HepG2 (cell line): Measurements from ENCODE around the gene RALB. TPM values are rescaled to one million over a fixed set of nuclear protein-coding genes. Genes with fewer than 3 reads are reported as not detected.

Source experiments
- CREB1 ChIP-seq, 2 experiments: fragments of 450-650 bp in 1 of 2; IDR thresholded peaks; 2 replicates each; pipeline ENCODE4 v1.6.1; 2016 to 2017; ENCODE audit warnings: control low read depth in 1 of 2, mild to moderate bottlenecking in 1 of 2, missing compliant biosample characterization in 1 of 2, missing genetic modification characterization in 1 of 2
- ERF ChIP-seq: IDR thresholded peaks from 2 replicates; pipeline ENCODE4 v1.6.1; 2018; ENCODE audit warnings: missing biosample characterization, missing genetic modification reagents
- FOXA3 ChIP-seq: IDR thresholded peaks from 2 replicates; pipeline ENCODE4 v1.6.1; 2016; ENCODE audit warnings: missing genetic modification reagents, missing compliant biosample characterization
- HOXA5 ChIP-seq: sonication (generic); formaldehyde crosslinking; IDR thresholded peaks from 2 replicates; pipeline ENCODE4 v1.4.0; 2020; ENCODE audit warnings: missing genetic modification reagents
- MED13 ChIP-seq: sonication (generic); formaldehyde crosslinking; IDR thresholded peaks from 2 replicates; pipeline ENCODE4 v1.5.0; 2020; ENCODE audit warnings: missing genetic modification reagents
- MTA1 ChIP-seq: sonication (generic); formaldehyde crosslinking; IDR thresholded peaks from 2 replicates; pipeline ENCODE4 v1.4.0; 2020; ENCODE audit warnings: missing genetic modification reagents, mild to moderate bottlenecking, borderline replicate concordance
- NBN ChIP-seq: fragments of 450-650 bp; conservative IDR thresholded peaks from 2 replicates; pipeline ENCODE4 v1.6.1; 2017
- NR2F6 ChIP-seq, 2 experiments: IDR thresholded peaks; 2 replicates each; pipeline ENCODE4 v1.6.1; 2016; ENCODE audit warnings: antibody characterized with exemption in 1 of 2, mild to moderate bottlenecking in 1 of 2
- SALL2 ChIP-seq: sonication (generic); formaldehyde crosslinking; IDR thresholded peaks from 2 replicates; pipeline ENCODE4 v1.8.1; 2023; ENCODE audit warnings: mild to moderate bottlenecking, missing genetic modification reagents, inconsistent platforms
- SMAD3 ChIP-seq: sonication (generic); formaldehyde crosslinking; IDR thresholded peaks from 2 replicates; pipeline ENCODE4 v1.4.0; 2020; ENCODE audit warnings: missing genetic modification reagents
- SP5 ChIP-seq: IDR thresholded peaks from 2 replicates; pipeline ENCODE4 v1.6.1; 2016; ENCODE audit warnings: low read depth, borderline replicate concordance
- SPEN ChIP-seq: sonication (generic); formaldehyde crosslinking; IDR thresholded peaks from 2 replicates; pipeline ENCODE4 v1.5.1; 2020; ENCODE audit warnings: low read depth, mild to moderate bottlenecking, missing genetic modification reagents
- TCF7L2 ChIP-seq: IDR thresholded peaks from 2 replicates; pipeline ENCODE4 v1.6.1; 2011; ENCODE audit warnings: mild to moderate bottlenecking, low read depth, low read length, moderate library complexity
- ZBTB3 ChIP-seq: sonication (generic); formaldehyde crosslinking; IDR thresholded peaks from 2 replicates; pipeline ENCODE4 v1.4.0; 2020; ENCODE audit warnings: low read depth, mild to moderate bottlenecking, moderate library complexity, missing genetic modification reagents, borderline replicate concordance
- ZBTB7A ChIP-seq: sonication (generic); formaldehyde crosslinking; IDR thresholded peaks from 2 replicates; pipeline ENCODE4 v1.8.0; 2022; ENCODE audit warnings: mild to moderate bottlenecking, missing genetic modification reagents
- ZEB1 ChIP-seq: IDR thresholded peaks from 2 replicates; pipeline ENCODE4 v1.6.1; 2012; ENCODE audit warnings: mild to moderate bottlenecking, low read depth, inconsistent platforms; ENCODE audit not compliant: insufficient replicate concordance
- ZNF232 ChIP-seq: sonication (generic); formaldehyde crosslinking; IDR thresholded peaks from 2 replicates; pipeline ENCODE4 v1.4.0; 2020; ENCODE audit warnings: missing genetic modification reagents, borderline replicate concordance
- ZNF660 ChIP-seq: sonication (generic); formaldehyde crosslinking; IDR thresholded peaks from 2 replicates; pipeline ENCODE4 v1.5.1; 2020; ENCODE audit warnings: mild to moderate bottlenecking, low read depth, missing genetic modification reagents, borderline replicate concordance
- ZNF670 ChIP-seq: sonication (generic); formaldehyde crosslinking; IDR thresholded peaks from 2 replicates; pipeline ENCODE4 v1.8.0; 2022; ENCODE audit warnings: mild to moderate bottlenecking, missing genetic modification reagents, borderline replicate concordance
- ZNF672 ChIP-seq: sonication (generic); formaldehyde crosslinking; IDR thresholded peaks from 2 replicates; pipeline ENCODE4 v1.8.1; 2022; ENCODE audit warnings: missing genetic modification reagents
- ZNF75D ChIP-seq: sonication (generic); formaldehyde crosslinking; IDR thresholded peaks from 2 replicates; pipeline ENCODE4 v1.8.1; 2023; ENCODE audit warnings: missing genetic modification reagents, mild to moderate bottlenecking, borderline replicate concordance
- ZNF772 ChIP-seq: sonication (generic); formaldehyde crosslinking; IDR thresholded peaks from 2 replicates; pipeline ENCODE4 v1.5.0; 2020; ENCODE audit warnings: mild to moderate bottlenecking, missing genetic modification reagents
- ZSCAN25 ChIP-seq: sonication (generic); formaldehyde crosslinking; IDR thresholded peaks from 2 replicates; pipeline ENCODE4 v1.8.0; 2022; ENCODE audit warnings: mild to moderate bottlenecking, missing genetic modification reagents
- polyA plus RNA-seq, 8 experiments: library from polyadenylated mRNA; depleted of rRNA in 3 of 8; stranded (reverse) in 7 of 8; unstranded in 1 of 8; fragments of >200 nt; fragmentation: Illumina TruSeq in 4 of 8; extraction: Trizol in 4 of 8; gene quantifications; 2 replicates each; pipeline versions ENCODE4 v1.2.1 to v1.2.3, GENCODE V29; 2011 to 2016; ENCODE audit warnings: low read depth in 4 of 8, missing spikeins in 1 of 8, mixed read lengths in 1 of 8; ENCODE audit not compliant: insufficient read depth in 1 of 8
- total RNA-seq, 5 experiments: library from RNA; depleted of rRNA; stranded (reverse); fragments of >200 nt; fragmentation: Illumina TruSeq; extraction: Trizol; gene quantifications; 2 replicates each; pipeline ENCODE4 v1.2.3, GENCODE V29; 2016; ENCODE audit warnings: low read depth in 1 of 5
- TF ChIP-seq, protein P1 (sequence below): sonication (generic); formaldehyde crosslinking; IDR thresholded peaks from 2 replicates; pipeline ENCODE4 v1.4.0; 2020; ENCODE audit warnings: missing genetic modification reagents, borderline replicate concordance
- TF ChIP-seq, protein P2 (sequence below): sonication (generic); formaldehyde crosslinking; IDR thresholded peaks from 2 replicates; pipeline ENCODE4 v1.4.0; 2020; ENCODE audit warnings: missing genetic modification reagents, borderline replicate concordance
- TF ChIP-seq, protein P3 (sequence below): IDR thresholded peaks from 2 replicates; pipeline ENCODE4 v1.6.1; 2012; ENCODE audit warnings: inconsistent platforms

The RALB gene
- total and polyA plus RNA-seq, 2 of the 13 experiments (the other 11 are each of a cell fraction or from before 2014, with no cell fraction given), result 37.8 to 43.2 TPM

DNA sequence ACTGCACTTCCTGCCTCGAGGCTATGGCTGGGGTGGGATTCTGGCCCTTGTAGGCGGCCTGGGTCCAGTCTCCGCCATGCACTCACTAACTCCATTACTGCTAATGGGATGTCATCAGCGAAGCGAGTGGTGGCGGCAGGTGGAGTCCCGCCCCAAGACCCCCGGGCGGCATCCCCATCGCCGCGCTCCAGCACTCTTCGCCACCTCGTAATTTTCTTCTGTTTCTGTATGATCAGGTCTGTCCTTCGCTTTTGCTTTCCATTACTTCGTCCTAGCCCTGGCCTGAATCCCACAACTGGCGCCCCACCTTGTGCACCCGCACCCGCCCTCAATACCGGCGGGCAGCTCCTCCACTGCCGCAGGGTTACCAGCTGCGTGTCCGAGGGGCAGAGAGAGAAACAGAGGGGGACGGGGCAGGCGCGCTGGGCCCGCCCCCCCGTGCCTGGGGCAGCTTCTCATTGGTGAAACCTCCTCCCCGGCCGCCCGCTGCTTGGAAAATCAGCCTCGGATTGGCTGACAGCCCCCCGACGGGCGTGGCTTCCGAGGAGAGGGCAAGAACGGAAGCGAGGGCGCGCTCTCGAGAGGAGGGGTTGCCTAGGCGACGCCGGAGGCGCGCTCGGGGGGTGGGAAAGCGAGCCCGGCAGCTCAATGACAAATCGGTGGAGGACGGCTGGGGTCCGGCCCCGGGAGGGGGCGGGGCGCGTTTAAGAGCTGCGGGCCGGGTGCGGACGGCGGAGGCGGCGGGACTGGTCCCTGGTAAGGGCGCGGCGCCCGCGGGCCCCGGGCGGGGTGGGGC is at the start of gene RALB (continued):
- TF ChIP-seq, protein P1, sequence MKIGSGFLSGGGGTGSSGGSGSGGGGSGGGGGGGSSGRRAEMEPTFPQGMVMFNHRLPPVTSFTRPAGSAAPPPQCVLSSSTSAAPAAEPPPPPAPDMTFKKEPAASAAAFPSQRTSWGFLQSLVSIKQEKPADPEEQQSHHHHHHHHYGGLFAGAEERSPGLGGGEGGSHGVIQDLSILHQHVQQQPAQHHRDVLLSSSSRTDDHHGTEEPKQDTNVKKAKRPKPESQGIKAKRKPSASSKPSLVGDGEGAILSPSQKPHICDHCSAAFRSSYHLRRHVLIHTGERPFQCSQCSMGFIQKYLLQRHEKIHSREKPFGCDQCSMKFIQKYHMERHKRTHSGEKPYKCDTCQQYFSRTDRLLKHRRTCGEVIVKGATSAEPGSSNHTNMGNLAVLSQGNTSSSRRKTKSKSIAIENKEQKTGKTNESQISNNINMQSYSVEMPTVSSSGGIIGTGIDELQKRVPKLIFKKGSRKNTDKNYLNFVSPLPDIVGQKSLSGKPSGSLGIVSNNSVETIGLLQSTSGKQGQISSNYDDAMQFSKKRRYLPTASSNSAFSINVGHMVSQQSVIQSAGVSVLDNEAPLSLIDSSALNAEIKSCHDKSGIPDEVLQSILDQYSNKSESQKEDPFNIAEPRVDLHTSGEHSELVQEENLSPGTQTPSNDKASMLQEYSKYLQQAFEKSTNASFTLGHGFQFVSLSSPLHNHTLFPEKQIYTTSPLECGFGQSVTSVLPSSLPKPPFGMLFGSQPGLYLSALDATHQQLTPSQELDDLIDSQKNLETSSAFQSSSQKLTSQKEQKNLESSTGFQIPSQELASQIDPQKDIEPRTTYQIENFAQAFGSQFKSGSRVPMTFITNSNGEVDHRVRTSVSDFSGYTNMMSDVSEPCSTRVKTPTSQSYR, result peak; percentile 18; the same call in 1 of the 2 replicates
- TF ChIP-seq SPEN (CRISPR knock-in tag), result peak; percentile 51
- TF ChIP-seq ZBTB3 (CRISPR knock-in tag), result 0 out of 2 replicates have a peak, but pooled peaks have one; percentile 29
- peak; percentile 67 for TF ChIP-seq SALL2 (CRISPR knock-in tag)
- no peak for TF ChIP-seq MED13 (CRISPR knock-in tag)
- TF ChIP-seq SP5 (CRISPR knock-in tag), result peak; percentile 74
- TF ChIP-seq ZNF670 (CRISPR knock-in tag), result no peak
- TF ChIP-seq ZNF75D (CRISPR knock-in tag), result no peak
- TF ChIP-seq, protein P2, sequence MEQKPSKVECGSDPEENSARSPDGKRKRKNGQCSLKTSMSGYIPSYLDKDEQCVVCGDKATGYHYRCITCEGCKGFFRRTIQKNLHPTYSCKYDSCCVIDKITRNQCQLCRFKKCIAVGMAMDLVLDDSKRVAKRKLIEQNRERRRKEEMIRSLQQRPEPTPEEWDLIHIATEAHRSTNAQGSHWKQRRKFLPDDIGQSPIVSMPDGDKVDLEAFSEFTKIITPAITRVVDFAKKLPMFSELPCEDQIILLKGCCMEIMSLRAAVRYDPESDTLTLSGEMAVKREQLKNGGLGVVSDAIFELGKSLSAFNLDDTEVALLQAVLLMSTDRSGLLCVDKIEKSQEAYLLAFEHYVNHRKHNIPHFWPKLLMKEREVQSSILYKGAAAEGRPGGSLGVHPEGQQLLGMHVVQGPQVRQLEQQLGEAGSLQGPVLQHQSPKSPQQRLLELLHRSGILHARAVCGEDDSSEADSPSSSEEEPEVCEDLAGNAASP (CRISPR knock-in tag), result no peak
- no peak for TF ChIP-seq ZBTB7A
- no peak for TF ChIP-seq MTA1
- peak; percentile 47 for TF ChIP-seq CREB1 (IDR thresholded peaks at IDR 0.05)
- no peak; the same call in 1 of the 2 replicates for TF ChIP-seq CREB1 (CRISPR knock-in tag; IDR thresholded peaks at IDR 0.05)
- TF ChIP-seq ZNF672 (CRISPR knock-in tag), result no peak
- TF ChIP-seq SMAD3 (CRISPR knock-in tag), result no peak
- TF ChIP-seq NBN, result no peak
- TF ChIP-seq TCF7L2, result no peak
- TF ChIP-seq HOXA5, result no peak; the same call in 1 of the 2 replicates
- TF ChIP-seq ZNF660 (CRISPR knock-in tag), result no peak
- TF ChIP-seq, protein P3, sequence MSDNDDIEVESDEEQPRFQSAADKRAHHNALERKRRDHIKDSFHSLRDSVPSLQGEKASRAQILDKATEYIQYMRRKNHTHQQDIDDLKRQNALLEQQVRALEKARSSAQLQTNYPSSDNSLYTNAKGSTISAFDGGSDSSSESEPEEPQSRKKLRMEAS, result no peak; the same call in 1 of the 2 replicates
- TF ChIP-seq ZEB1, result no peak
- TF ChIP-seq ZNF772, result peak; percentile 9; the same call in 1 of the 2 replicates
- peak; percentile 47; the same call in 1 of the 2 replicates for TF ChIP-seq ERF (CRISPR knock-in tag)
- peak; percentile 28 for TF ChIP-seq FOXA3 (CRISPR knock-in tag)
- TF ChIP-seq ZNF232, result no peak
- no peak for TF ChIP-seq ZSCAN25 (CRISPR knock-in tag)
- TF ChIP-seq NR2F6 (IDR thresholded peaks at IDR 0.05), result no peak
- TF ChIP-seq NR2F6 (CRISPR knock-in tag; IDR thresholded peaks at IDR 0.05), result peak; percentile 26; the same call in 1 of the 2 replicates
